ENCODE data around the gene MIB1.

DNA sequence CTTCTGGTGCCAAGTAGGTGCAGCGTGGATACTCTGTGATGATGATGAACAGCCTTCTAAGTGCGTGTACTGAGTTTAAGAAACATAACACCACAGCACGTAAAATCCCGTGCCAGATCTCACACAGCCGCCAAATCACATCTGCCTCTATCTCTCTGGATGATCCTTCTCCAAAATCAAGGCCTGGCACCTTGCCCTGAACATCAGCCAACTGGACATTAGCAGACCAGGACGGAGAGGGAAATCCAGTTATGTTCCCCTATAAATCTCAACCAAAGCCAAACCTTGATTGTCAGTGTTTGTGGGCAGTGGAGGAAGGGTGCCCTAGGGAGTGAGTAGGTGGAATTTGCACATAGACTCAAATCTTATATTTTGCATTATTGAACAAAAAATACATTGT lies 164.3 kb downstream of the MIB1 start:
- no peak for TF ChIP-seq EZH2 (IDR thresholded peaks at IDR 0.05; ENCODE audit: borderline replicate concordance, insufficient read depth, low read depth, low read length, poor library complexity, severe bottlenecking)
- TF ChIP-seq, protein P1, sequence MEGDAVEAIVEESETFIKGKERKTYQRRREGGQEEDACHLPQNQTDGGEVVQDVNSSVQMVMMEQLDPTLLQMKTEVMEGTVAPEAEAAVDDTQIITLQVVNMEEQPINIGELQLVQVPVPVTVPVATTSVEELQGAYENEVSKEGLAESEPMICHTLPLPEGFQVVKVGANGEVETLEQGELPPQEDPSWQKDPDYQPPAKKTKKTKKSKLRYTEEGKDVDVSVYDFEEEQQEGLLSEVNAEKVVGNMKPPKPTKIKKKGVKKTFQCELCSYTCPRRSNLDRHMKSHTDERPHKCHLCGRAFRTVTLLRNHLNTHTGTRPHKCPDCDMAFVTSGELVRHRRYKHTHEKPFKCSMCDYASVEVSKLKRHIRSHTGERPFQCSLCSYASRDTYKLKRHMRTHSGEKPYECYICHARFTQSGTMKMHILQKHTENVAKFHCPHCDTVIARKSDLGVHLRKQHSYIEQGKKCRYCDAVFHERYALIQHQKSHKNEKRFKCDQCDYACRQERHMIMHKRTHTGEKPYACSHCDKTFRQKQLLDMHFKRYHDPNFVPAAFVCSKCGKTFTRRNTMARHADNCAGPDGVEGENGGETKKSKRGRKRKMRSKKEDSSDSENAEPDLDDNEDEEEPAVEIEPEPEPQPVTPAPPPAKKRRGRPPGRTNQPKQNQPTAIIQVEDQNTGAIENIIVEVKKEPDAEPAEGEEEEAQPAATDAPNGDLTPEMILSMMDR (IDR thresholded peaks at IDR 0.05), result no peak
